MM.1S (cell line): ENCODE measurements around the gene PGRMC1.
"Not testable (repeated sequence)": the region's sequence is repeated elsewhere in the genome, so short reads cannot be mapped to it uniquely, and the experiment has no call there.

Experiments
- CTCF ChIP-seq: fragments of 300-600 bp; sonication (generic); IDR thresholded peaks from 2 replicates; pipeline ENCODE4 v1.5.1; 2016; ENCODE audit warnings: antibody characterized with exemption, low read length, mixed read lengths
- EZH2 ChIP-seq: fragments of 300-600 bp; sonication (generic); optimal IDR thresholded peaks from 2 replicates; pipeline ENCODE3; 2017; ENCODE audit warnings: low read depth, mild to moderate bottlenecking, antibody characterized with exemption, low read length, mixed read lengths

GRCh38 chrX:119291246-119291645, 55.2 kb downstream of the PGRMC1 start:
- not testable (repeated sequence) for TF ChIP-seq CTCF, EZH2
